GM23338 (cell line): Measurements from ENCODE around the gene ODAPH. TPM values are rescaled to one million over a fixed set of nuclear protein-coding genes. Genes with fewer than 3 reads are reported as not detected.

Experiments used
- ATAC-seq: fragments of 200-7000 bp; cut with Tn5 transposase; 3 replicates; pipeline ENCODE4 v1.9.1; 2020
- DNase-seq: peaks from one replicate; pipeline ENCODE4 v3.0.0-alpha.2; 2015; ENCODE audit warnings: low spot score
- H2AFZ ChIP-seq: fragments of 200-600 bp; sonication (generic); 2 replicates; pipeline ENCODE4 v1.8.0; 2016; ENCODE audit warnings: antibody characterized with exemption, mild to moderate bottlenecking, moderate library complexity
- H3F3A ChIP-seq: fragments of 200-600 bp; sonication (generic); replicated peaks from 2 replicates; pipeline ENCODE4 v1.8.0; 2017; ENCODE audit warnings: antibody characterized with exemption, mixed run types, low read depth
- H3K27ac ChIP-seq: fragments of 200-600 bp; sonication (generic); 2 replicates; pipeline ENCODE4 v1.6.1; 2016; ENCODE audit warnings: low read depth
- H3K27me3 ChIP-seq: fragments of 200-600 bp; sonication (generic); 2 replicates; pipeline ENCODE4 v1.8.0; 2016; ENCODE audit warnings: mild to moderate bottlenecking, mixed run types, moderate library complexity; ENCODE audit not compliant: insufficient read depth
- H3K36me3 ChIP-seq: fragments of 200-600 bp; sonication (generic); 2 replicates; pipeline ENCODE4 v1.8.0; 2016; ENCODE audit warnings: mild to moderate bottlenecking; ENCODE audit not compliant: insufficient read depth
- H3K4me1 ChIP-seq: fragments of 200-600 bp; sonication (generic); 2 replicates; pipeline ENCODE4 v1.8.0; 2016; ENCODE audit warnings: mild to moderate bottlenecking, moderate library complexity; ENCODE audit not compliant: insufficient read depth
- H3K4me2 ChIP-seq: fragments of 200-600 bp; sonication (generic); 2 replicates; pipeline ENCODE4 v1.7.1; 2017; ENCODE audit warnings: mixed run types
- H3K4me3 ChIP-seq: fragments of 200-600 bp; sonication (generic); 2 replicates; pipeline ENCODE4 v1.6.1; 2016; ENCODE audit warnings: mixed run types
- H3K79me2 ChIP-seq: fragments of 200-600 bp; sonication (generic); replicated peaks from 2 replicates; pipeline ENCODE4 v1.8.0; 2017; ENCODE audit warnings: mild to moderate bottlenecking; ENCODE audit not compliant: insufficient read depth
- H3K9me2 ChIP-seq: fragments of 200-600 bp; sonication (generic); 2 replicates; pipeline ENCODE4 v1.8.0; 2017; ENCODE audit not compliant: insufficient read depth
- H4K20me1 ChIP-seq: fragments of 200-600 bp; sonication (generic); replicated peaks from 2 replicates; pipeline ENCODE4 v1.8.0; 2017; ENCODE audit warnings: mild to moderate bottlenecking; ENCODE audit not compliant: insufficient read depth
- H3K27ac Mint-ChIP-seq: 2 replicates; pipeline ENCODE4 v1.8.0; 2020; ENCODE audit warnings: inconsistent platforms, mild to moderate bottlenecking, moderate library complexity, mixed read lengths
- H3K27me3 Mint-ChIP-seq: 3 replicates; pipeline ENCODE4 v1.8.0; 2022; ENCODE audit warnings: low read depth, mild to moderate bottlenecking, moderate library complexity, mixed read lengths, inconsistent platforms; ENCODE audit not compliant: insufficient read depth, poor library complexity
- H3K36me3 Mint-ChIP-seq: 3 replicates; pipeline ENCODE4 v1.8.0; 2021; ENCODE audit warnings: low read depth, mild to moderate bottlenecking, inconsistent platforms, moderate library complexity, mixed read lengths
- H3K4me1 Mint-ChIP-seq: 3 replicates; pipeline ENCODE4 v1.8.0; 2020; ENCODE audit warnings: mild to moderate bottlenecking, inconsistent platforms, mixed read lengths
- H3K4me3 Mint-ChIP-seq: 3 replicates; pipeline ENCODE4 v1.8.0; 2021; ENCODE audit warnings: moderate library complexity, mild to moderate bottlenecking, inconsistent platforms, mixed read lengths
- H3K9me3 Mint-ChIP-seq: 3 replicates; pipeline ENCODE4 v1.8.0; 2020; ENCODE audit warnings: moderate library complexity, mild to moderate bottlenecking, inconsistent platforms, mixed read lengths
- CREB1 ChIP-seq: fragments of 250-450 bp; sonication (Bioruptor Pico); IDR thresholded peaks from 2 replicates; pipeline ENCODE4 v1.5.0; 2020; ENCODE audit warnings: low read depth, mild to moderate bottlenecking, moderate library complexity
- EZH2 ChIP-seq: fragments of 200-600 bp; sonication (generic); IDR thresholded peaks from one replicate; pipeline ENCODE4 v1.8.0; 2017; ENCODE audit warnings: antibody characterized with exemption, mild to moderate bottlenecking, low read depth; ENCODE audit not compliant: unreplicated experiment
- NANOG ChIP-seq: IDR thresholded peaks from 2 replicates; pipeline ENCODE4 v1.6.1; 2016; ENCODE audit warnings: antibody characterized with exemption, borderline replicate concordance
- POLR2AphosphoS5 ChIP-seq: IDR thresholded peaks from 2 replicates; pipeline ENCODE4 v1.6.1; 2016; ENCODE audit warnings: antibody characterized with exemption, low read depth
- REST ChIP-seq: IDR thresholded peaks from one replicate; pipeline ENCODE4 v1.6.1; 2018; ENCODE audit warnings: antibody characterized with exemption; ENCODE audit not compliant: unreplicated experiment
- STAT1 ChIP-seq: IDR thresholded peaks from one replicate; pipeline ENCODE4 v1.6.1; 2016; ENCODE audit warnings: antibody characterized with exemption; ENCODE audit not compliant: unreplicated experiment
- ZNF331 ChIP-seq: fragments of 250-450 bp; sonication (Bioruptor Pico); IDR thresholded peaks from 2 replicates; pipeline ENCODE4 v1.5.0; 2020; ENCODE audit warnings: low read depth, mild to moderate bottlenecking, moderate library complexity
- polyA plus RNA-seq: library from polyadenylated mRNA; unstranded; fragments of >200 nt; fragmentation: Nextera tagmentation; extraction: Ambion mirVana; gene quantifications from 2 replicates; pipeline ENCODE4 v1.2.1, GENCODE V29; 2016
- total RNA-seq: library from RNA; depleted of rRNA; stranded (reverse); fragments of >200 nt; shearing (Covaris generic); gene quantifications from 2 replicates; pipeline ENCODE4 v1.2.3, GENCODE V29; 2014
- TF ChIP-seq, protein P1 (sequence below): fragments of 250-450 bp; sonication (Bioruptor Pico); IDR thresholded peaks from 2 replicates; pipeline ENCODE4 v1.5.0; 2020; ENCODE audit warnings: mild to moderate bottlenecking, moderate library complexity
- TF ChIP-seq, protein P2 (sequence below): IDR thresholded peaks from 2 replicates; pipeline ENCODE4 v1.6.1; 2016; ENCODE audit warnings: antibody characterized with exemption

ODAPH gene
- total and polyA plus RNA-seq, 2 experiments from 2014 or later = not detected

GRCh38 chr4:75549019-75549418 lies 6.8 kb upstream of the ODAPH start:
- Histone ChIP-seq H3K27me3 (no peaks in the 10 kb centered on the region), H2AFZ (no peak overlapping the region), H3K9me2 (0 out of 2 replicates have a peak, but pooled peaks cover 7% of the 10 kb centered on the region), H3K4me1 (no peaks in the 10 kb centered on the region), H3K27ac (no peak overlapping the region), H3K36me3 (no peaks in the 10 kb centered on the region), H3F3A (no peaks in the 10 kb centered on the region), H3K4me3 (no peak overlapping the region), H3K4me2 (no peak overlapping the region), H4K20me1 (no peaks in the 10 kb centered on the region), H3K79me2 (no peaks in the 10 kb centered on the region)
- H3K36me3 Mint-ChIP-seq = no peaks in the 10 kb centered on the region
- H3K4me1 Mint-ChIP-seq = no peaks in the 10 kb centered on the region
- no peak overlapping the region for H3K4me3 Mint-ChIP-seq
- DNase-seq = no peak
- no peak for ATAC-seq
- H3K9me3 Mint-ChIP-seq = no peaks in the 10 kb centered on the region
- TF ChIP-seq NANOG (no peak), EZH2 (no peak), ZNF331 (CRISPR knock-in tag) (no peak), REST (no peak), CREB1 (no peak), STAT1 (no peak), POLR2AphosphoS5 (no peak)
- TF ChIP-seq, protein P1, sequence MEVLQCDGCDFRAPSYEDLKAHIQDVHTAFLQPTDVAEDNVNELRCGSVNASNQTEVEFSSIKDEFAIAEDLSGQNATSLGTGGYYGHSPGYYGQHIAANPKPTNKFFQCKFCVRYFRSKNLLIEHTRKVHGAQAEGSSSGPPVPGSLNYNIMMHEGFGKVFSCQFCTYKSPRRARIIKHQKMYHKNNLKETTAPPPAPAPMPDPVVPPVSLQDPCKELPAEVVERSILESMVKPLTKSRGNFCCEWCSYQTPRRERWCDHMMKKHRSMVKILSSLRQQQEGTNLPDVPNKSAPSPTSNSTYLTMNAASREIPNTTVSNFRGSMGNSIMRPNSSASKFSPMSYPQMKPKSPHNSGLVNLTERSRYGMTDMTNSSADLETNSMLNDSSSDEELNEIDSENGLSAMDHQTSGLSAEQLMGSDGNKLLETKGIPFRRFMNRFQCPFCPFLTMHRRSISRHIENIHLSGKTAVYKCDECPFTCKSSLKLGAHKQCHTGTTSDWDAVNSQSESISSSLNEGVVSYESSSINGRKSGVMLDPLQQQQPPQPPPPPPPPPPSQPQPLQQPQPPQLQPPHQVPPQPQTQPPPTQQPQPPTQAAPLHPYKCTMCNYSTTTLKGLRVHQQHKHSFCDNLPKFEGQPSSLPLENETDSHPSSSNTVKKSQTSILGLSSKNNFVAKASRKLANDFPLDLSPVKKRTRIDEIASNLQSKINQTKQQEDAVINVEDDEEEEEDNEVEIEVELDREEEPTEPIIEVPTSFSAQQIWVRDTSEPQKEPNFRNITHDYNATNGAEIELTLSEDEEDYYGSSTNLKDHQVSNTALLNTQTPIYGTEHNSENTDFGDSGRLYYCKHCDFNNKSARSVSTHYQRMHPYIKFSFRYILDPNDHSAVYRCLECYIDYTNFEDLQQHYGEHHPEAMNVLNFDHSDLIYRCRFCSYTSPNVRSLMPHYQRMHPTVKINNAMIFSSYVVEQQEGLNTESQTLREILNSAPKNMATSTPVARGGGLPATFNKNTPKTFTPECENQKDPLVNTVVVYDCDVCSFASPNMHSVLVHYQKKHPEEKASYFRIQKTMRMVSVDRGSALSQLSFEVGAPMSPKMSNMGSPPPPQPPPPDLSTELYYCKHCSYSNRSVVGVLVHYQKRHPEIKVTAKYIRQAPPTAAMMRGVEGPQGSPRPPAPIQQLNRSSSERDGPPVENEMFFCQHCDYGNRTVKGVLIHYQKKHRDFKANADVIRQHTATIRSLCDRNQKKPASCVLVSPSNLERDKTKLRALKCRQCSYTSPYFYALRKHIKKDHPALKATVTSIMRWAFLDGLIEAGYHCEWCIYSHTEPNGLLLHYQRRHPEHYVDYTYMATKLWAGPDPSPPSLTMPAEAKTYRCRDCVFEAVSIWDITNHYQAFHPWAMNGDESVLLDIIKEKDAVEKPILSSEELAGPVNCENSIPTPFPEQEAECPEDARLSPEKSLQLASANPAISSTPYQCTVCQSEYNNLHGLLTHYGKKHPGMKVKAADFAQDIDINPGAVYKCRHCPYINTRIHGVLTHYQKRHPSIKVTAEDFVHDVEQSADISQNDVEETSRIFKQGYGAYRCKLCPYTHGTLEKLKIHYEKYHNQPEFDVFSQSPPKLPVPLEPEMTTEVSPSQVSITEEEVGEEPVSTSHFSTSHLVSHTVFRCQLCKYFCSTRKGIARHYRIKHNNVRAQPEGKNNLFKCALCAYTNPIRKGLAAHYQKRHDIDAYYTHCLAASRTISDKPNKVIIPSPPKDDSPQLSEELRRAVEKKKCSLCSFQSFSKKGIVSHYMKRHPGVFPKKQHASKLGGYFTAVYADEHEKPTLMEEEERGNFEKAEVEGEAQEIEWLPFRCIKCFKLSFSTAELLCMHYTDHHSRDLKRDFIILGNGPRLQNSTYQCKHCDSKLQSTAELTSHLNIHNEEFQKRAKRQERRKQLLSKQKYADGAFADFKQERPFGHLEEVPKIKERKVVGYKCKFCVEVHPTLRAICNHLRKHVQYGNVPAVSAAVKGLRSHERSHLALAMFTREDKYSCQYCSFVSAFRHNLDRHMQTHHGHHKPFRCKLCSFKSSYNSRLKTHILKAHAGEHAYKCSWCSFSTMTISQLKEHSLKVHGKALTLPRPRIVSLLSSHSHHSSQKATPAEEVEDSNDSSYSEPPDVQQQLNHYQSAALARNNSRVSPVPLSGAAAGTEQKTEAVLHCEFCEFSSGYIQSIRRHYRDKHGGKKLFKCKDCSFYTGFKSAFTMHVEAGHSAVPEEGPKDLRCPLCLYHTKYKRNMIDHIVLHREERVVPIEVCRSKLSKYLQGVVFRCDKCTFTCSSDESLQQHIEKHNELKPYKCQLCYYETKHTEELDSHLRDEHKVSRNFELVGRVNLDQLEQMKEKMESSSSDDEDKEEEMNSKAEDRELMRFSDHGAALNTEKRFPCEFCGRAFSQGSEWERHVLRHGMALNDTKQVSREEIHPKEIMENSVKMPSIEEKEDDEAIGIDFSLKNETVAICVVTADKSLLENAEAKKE = no peak
- TF ChIP-seq, protein P2, sequence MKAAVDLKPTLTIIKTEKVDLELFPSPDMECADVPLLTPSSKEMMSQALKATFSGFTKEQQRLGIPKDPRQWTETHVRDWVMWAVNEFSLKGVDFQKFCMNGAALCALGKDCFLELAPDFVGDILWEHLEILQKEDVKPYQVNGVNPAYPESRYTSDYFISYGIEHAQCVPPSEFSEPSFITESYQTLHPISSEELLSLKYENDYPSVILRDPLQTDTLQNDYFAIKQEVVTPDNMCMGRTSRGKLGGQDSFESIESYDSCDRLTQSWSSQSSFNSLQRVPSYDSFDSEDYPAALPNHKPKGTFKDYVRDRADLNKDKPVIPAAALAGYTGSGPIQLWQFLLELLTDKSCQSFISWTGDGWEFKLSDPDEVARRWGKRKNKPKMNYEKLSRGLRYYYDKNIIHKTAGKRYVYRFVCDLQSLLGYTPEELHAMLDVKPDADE = no peak
- H3K27ac Mint-ChIP-seq = no peak overlapping the region
- H3K27me3 Mint-ChIP-seq = peaks cover 2% of the 10 kb centered on the region
